Measurements from ENCODE around the gene NKAIN4. TPM values are rescaled to one million over a fixed set of nuclear protein-coding genes. Genes with fewer than 3 reads are reported as not detected.
"Not testable (repeated sequence)": the region's sequence is repeated elsewhere in the genome, so short reads cannot be mapped to it uniquely, and the experiment has no call there.

NKAIN4 gene
- total and polyA plus RNA-seq, 8 donors: 0.14 TPM; not detected in 7

DNA sequence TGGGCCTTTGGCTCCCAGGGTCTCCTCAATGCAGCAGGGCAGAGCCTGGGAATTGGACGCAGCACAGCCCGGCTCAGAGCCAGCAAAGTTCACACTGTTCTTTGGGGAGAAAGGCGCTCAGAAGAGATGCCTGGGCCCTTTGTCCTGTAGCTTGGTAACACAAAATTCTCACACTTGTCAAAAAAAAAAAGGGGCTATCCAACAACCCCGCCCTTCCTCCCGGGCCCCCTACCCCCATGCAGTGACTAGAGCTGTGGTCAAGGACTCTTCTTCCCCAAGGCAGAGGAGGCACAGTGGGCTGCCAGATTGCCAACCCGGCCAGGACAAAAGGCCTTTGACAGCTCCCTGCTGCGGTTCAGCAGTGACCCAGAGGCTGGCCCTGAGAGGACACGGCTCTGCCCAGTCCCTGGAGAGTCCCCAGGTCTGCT lies 2.0 kb downstream of the NKAIN4 start:
- intact Hi-C loops (cut with DNase I): no loop called here
- H3K27ac ChIP-seq: no peak overlapping the region
- TF ChIP-seq, protein P1, sequence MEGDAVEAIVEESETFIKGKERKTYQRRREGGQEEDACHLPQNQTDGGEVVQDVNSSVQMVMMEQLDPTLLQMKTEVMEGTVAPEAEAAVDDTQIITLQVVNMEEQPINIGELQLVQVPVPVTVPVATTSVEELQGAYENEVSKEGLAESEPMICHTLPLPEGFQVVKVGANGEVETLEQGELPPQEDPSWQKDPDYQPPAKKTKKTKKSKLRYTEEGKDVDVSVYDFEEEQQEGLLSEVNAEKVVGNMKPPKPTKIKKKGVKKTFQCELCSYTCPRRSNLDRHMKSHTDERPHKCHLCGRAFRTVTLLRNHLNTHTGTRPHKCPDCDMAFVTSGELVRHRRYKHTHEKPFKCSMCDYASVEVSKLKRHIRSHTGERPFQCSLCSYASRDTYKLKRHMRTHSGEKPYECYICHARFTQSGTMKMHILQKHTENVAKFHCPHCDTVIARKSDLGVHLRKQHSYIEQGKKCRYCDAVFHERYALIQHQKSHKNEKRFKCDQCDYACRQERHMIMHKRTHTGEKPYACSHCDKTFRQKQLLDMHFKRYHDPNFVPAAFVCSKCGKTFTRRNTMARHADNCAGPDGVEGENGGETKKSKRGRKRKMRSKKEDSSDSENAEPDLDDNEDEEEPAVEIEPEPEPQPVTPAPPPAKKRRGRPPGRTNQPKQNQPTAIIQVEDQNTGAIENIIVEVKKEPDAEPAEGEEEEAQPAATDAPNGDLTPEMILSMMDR (IDR thresholded peaks at IDR 0.05): no peak
- H3K36me3 ChIP-seq: no peaks in the 10 kb centered on the region
- ATAC-seq (no peak), FAIRE-seq (no peak), DNase-seq (no peak)
- peaks cover 0 to 29% (median 10%) of the 10 kb centered on the region in 4 donors for H3K27me3 ChIP-seq
- H3K9me3 ChIP-seq: no peaks in the 10 kb centered on the region
- peaks cover 0 to 8% (median 0%) of the 10 kb centered on the region in 3 donors for H3K4me1 ChIP-seq
- no peak overlapping the region for H3K4me3 ChIP-seq
- 45 to 60% methylated on average over 8 of the region's 8 CpGs for WGBS, 2 donors

DNA sequence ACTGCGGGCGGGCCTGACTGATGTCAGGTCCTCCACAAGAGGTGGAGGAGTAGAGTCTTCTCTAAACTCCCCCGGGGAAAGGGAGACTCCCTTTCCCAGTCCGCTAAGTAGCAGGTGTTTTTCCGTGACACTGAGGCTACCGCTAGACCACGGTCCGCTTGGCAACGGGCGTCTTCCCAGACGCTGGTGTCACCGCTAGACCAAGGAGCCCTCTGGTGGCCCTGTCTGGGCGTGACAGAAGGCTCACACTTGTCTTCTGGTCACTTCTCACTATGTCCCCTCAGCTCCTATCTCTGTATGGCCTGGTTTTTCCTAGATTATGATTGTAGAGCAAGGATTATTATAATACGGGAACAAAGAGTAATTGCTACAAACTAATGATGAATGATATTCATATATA lies 2.9 kb downstream of the NKAIN4 start:
- peaks cover 0 to 29% (median 10%) of the 10 kb centered on the region in 4 donors for H3K27me3 ChIP-seq
- ATAC-seq; H3K4me3 ChIP-seq; H3K27ac ChIP-seq; FAIRE-seq; H3K9me3 ChIP-seq; intact Hi-C loops (cut with DNase I); H3K36me3 ChIP-seq; H3K4me1 ChIP-seq; DNase-seq: not testable (repeated sequence)
- 25% methylated on average over 11 to 12 of the region's 14 CpGs for WGBS, 2 donors

DNA sequence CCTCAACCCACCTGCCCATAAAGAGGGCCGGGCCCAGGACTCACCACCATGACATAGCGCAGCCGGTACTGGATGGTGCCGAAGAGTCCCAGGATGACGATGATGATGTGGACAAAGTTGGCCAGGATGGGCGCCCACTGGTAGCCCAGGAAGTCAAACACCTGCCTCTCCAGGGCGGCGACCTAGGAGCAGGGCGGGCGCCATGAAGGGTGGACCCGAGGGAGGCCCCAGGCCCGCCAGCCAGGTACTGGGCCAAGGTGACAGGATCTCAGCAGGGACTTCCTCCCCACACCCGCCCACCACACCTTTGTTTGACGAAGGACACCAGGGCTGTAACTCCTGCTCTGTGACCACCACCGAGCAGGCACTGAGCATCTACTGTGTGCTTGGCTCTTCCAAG lies 4.4 kb downstream of the NKAIN4 start:
- 77 to 90% methylated on average over 15 of the region's 15 CpGs for WGBS, 2 donors
- Histone ChIP-seq H3K4me3 (no peak overlapping the region), H3K27ac (no peak overlapping the region), H3K27me3 (peaks cover 0 to 26% (median 5%) of the 10 kb centered on the region in 4 donors), H3K9me3 (no peaks in the 10 kb centered on the region), H3K4me1 (peaks cover 0 to 8% (median 0%) of the 10 kb centered on the region in 3 donors), H3K36me3 (no peaks in the 10 kb centered on the region)
- no peak for FAIRE-seq
- intact Hi-C loops (cut with DNase I): no loop called here
- ATAC-seq: no peak
- TF ChIP-seq, protein P1 (IDR thresholded peaks at IDR 0.05): no peak
- DNase-seq: no peak

DNA sequence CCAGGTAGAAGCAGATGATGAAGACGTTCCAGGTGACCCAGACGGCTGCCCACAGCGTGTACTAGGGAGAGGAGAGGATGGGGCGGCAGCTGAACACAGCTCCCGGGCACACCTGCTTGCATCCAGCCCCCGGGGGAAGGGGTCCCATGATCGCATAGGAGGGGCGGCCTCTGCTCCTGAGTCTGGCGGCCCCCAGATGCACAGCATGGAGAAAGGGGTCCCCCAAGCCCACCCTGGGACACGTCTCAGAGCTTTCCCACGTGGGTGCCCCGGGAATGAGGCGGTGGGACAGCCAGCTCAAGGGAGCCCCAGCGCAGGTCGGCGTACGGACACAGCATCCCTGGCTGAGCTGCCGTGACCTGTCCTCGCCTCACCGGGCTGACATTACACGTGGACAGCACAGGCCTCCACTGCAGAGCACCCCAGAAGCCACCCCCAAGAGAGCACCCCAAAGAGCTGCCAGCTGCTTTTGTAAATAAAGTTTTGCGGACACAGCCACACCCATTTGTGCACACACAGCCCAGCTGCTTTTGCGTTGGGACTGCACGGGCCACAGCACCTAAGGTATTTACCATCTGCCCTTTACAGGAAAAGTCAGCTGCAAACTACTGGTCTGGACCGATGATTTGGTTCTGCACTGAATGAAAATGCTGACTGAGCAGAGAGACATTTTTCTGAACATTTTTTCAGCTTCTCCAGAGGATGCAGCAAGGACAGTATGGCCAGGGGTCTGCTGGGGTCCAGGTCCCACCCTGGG lies 5.2 kb downstream of the NKAIN4 start:
- Histone ChIP-seq H3K27ac (no peak overlapping the region), H3K27me3 (peaks cover 0 to 21% (median 3%) of the 10 kb centered on the region in 4 donors)
- ATAC-seq: no peak

DNA sequence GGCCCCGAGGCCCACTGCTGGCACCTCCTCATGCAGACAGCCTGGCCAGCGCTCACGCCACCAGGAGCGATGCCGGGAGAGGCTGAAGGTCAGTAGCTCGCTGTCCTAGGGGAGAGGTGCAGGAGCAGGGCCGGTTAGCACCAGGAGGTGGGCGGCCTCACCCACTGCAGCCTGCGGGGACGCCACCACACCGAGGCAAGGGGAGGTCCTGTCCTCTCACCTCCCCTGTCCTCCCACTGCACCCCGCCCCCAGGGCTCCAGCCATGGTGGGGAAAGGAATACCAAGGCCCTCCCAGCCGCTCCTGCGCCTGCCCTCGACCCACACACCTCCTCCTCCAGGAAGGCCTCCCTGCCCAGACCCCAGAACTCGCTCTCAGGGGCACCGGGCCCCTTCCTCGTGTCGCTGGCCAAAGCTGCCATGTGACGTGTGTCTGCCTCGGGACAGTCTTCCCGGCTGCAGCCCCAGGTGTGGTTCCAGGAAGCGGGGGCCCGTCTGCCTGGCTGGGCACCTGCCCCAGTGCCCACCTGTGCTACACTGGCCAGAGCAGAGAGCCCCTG lies 6.5 kb downstream of the NKAIN4 start:
- no peaks in the 10 kb centered on the region for H3K9me3 ChIP-seq
- H3K4me3 ChIP-seq: no peak overlapping the region
- 41 to 53% methylated on average over 23 to 24 of the region's 24 CpGs for WGBS, 2 donors
- no peak overlapping the region for H3K27ac ChIP-seq
- H3K27me3 ChIP-seq: peaks cover 0 to 16% (median 0%) of the 10 kb centered on the region in 4 donors
- intact Hi-C loops (cut with DNase I): no loop called here
- no peak for DNase-seq
- ATAC-seq: no peak
- H3K4me1 ChIP-seq: no peaks in the 10 kb centered on the region
- FAIRE-seq: no peak
- no peaks in the 10 kb centered on the region for H3K36me3 ChIP-seq
- TF ChIP-seq, protein P1 (IDR thresholded peaks at IDR 0.05): no peak

More for the DNA sequence above, 5.2 kb downstream of the NKAIN4 start:
- FAIRE-seq (no peak), DNase-seq (no peak)
- H3K4me3 ChIP-seq: no peak overlapping the region
- WGBS, 2 donors: 50 to 56% methylated on average over 25 of the region's 25 CpGs
- no peaks in the 10 kb centered on the region for H3K9me3 ChIP-seq
- TF ChIP-seq, protein P1 (IDR thresholded peaks at IDR 0.05): no peak
- intact Hi-C loops (cut with DNase I): no loop called here
- no peaks in the 10 kb centered on the region for H3K36me3 ChIP-seq
- peaks cover 0 to 8% (median 0%) of the 10 kb centered on the region in 3 donors for H3K4me1 ChIP-seq
